ENCODE data around the gene SH3PXD2B.

Gene SH3PXD2B

DNA sequence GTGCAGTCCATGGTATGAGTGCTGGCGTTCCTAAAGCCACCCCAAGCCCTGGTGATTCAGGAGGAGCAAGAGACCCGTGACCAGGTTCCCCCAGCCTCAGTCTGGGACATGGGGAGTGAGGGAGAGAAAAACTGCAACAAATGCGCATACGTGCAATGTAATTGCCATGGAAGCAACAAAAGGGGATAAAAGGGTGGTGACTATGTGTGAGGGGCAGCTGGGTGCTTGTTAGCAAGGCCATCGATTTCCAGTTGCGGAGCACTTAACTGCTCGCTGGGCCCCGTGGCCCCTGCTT, 709 bp upstream of the SH3PXD2B start:
- no peak for DNase-seq (ENCODE audit: low read depth)

GRCh38 chr5:172453986-172454357, 353 bp downstream of the SH3PXD2B start:
- peak overlapping the region; percentile 69 for H3K4me3 ChIP-seq (ENCODE audit: low read length)
- DNase-seq (ENCODE audit: low read depth) = no peak
- no peak for TF ChIP-seq CTCF (IDR thresholded peaks at IDR 0.05; ENCODE audit: insufficient read depth, low read depth, low read length, missing control alignments)

More for the DNA sequence above, 709 bp upstream of the SH3PXD2B start:
- peak overlapping the region; percentile 48 for H3K4me3 ChIP-seq (ENCODE audit: low read length)
- TF ChIP-seq CTCF (IDR thresholded peaks at IDR 0.05; ENCODE audit: insufficient read depth, low read depth, low read length, missing control alignments) = no peak

- TF ChIP-seq CTCF (IDR thresholded peaks at IDR 0.05; ENCODE audit: insufficient read depth, low read depth, low read length, missing control alignments) = peak; percentile 52
- peak overlapping the region; percentile 69 for H3K4me3 ChIP-seq (ENCODE audit: low read length)
- DNase-seq (ENCODE audit: low read depth) = peak; percentile 57
Measured at GRCh38 chr5:172453206-172453985, 929 bp downstream of the SH3PXD2B start.

DNA sequence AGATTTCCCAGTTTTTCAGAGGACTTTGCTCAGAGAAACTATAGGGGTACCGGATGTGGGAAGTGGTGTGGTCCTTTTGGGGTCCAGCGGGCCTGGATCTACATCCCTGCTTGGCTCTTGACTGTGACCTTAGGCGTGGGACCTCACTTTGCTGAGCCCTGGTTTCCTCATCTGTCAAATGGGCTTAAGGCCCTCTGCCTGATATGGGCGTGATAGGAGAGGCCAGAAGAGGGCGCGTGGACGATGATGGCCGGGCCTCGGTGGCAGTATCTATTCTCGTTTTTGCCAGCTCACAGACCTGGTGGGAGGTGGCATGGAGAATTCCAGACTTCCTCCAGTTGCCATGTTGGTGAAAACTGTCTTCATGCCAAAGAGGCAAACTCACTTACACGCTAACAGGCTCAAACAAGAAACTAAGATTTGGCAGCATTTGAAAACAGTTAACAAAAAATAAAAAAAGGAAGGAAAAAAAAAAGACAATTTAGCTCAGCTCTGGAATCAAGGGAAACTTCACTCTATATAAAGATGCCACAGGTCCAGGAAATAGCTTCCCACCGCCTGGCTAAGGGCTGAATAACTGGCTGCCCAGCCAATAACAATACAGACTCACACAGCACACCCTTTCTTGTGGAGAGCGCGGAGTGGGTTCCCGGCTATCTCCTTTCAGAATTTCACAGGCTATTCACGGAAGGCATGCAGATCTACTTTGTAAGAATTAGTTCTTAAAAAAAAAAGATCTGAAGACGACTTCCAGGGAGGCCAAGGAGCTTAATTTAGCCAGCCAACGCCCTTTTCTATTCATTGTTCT, 1.7 kb downstream of the SH3PXD2B start:
- TF ChIP-seq CTCF (IDR thresholded peaks at IDR 0.05; ENCODE audit: insufficient read depth, low read depth, low read length, missing control alignments) = no peak
- DNase-seq (ENCODE audit: low read depth) = peak; percentile 73
- peak overlapping the region; percentile 69 for H3K4me3 ChIP-seq (ENCODE audit: low read length)

DNA sequence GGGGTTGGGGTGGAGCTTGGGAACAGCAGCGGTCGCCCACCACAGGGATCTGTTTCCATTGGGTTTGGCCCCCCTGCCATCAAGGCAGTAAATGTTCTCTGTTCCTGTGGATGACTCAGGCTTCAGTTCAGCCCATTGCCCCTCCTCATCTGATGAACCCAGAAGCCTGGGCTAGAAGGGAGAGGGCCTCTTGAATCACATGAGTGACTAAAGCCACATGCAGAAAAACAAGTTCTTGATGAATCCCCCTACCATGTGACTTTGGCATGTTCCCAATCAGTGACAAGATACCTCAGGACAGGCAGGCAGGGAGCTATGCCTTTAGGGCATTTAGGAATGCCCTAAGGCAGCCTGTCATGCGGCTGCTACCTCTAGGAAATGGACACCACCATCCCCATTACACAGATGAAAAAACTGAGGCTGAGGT, 2.5 kb downstream of the SH3PXD2B start:
- H3K4me3 ChIP-seq (ENCODE audit: low read length) = no peak overlapping the region
- peak; percentile 94 for DNase-seq (ENCODE audit: low read depth)

More for the DNA sequence above, 2.5 kb downstream of the SH3PXD2B start:
- no peak for TF ChIP-seq CTCF (IDR thresholded peaks at IDR 0.05; ENCODE audit: insufficient read depth, low read depth, low read length, missing control alignments)
